ENCODE data around the gene AP4S1.
A peak's percentile ranks its signal among the peaks of the same experiment; 100 is the strongest.
"Not testable (repeated sequence)": the region's sequence is repeated elsewhere in the genome, so short reads cannot be mapped to it uniquely, and the experiment has no call there.

Gene AP4S1

DNA sequence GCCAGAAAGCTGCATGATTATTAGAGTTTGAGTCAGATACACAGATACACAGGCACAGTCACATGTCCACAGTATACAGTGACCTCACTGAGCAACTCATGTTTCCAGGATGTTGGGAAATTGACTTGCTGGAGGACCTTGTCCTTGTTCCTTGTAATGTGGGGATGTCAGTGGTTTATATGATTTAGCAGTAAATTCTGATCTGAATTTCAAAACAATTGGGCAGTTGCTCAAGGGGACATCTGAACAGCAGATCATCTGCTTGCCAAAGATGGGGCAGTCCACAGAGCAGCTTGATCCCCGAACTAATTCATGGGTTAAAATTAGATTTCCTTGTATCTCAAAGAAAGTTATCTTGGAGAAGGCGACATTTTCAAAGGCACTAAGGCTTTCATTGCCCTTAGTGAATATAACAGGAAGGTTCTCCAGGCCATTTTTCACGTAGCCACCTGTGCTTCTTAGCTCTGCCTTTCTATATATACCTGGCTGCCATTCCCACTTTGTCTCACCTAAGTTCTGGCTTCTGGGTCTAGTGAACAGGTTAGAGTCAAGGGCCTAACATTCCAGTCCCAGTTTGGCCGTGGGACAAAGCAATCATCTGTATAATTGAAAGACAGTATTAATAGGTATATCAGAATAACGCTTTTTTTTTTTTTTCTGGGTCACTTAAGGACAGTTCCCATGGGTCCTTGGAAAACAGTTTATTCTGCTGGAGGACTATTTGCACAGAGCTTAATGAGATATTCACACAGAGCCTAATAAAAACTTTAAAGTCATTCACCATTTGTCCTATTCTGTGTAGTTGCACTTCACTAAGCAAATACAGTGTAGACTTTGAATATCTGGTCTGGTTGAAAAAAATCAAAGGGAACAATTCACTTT is 65.7 kb downstream of the AP4S1 start:
- DNase-seq = peak; percentile 30

DNA sequence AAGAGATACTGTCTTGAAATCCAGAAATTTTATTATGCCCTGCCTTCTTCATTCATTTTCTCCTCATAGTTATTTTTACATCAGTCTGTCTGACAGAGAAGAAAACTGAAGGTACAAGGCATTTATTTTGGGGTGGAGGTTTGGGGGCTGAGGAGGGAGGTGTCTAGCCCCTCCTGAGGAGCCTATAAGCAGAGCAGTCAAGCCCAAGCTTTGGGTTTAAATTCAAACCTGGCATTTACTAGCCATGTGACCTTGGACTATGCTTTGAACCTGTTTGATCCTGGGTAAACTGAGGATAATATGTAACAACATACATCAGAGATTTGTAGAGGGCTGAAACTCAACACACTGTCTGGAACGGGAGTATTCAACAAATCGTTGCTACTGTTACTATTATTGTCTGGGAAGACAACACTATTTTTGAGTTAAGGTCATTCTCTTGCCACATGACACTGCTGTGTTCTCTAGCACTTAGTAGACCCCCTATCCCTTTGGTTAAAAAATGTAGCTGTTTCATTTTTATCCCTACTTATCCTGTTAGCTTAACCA is 66.8 kb downstream of the AP4S1 start:
- DNase-seq = no peak

- DNase-seq = not testable (repeated sequence)
These were observed 68.7 kb downstream of the AP4S1 start for GRCh38 chr14:31093884-31094839.

- not testable (repeated sequence) for DNase-seq
These were observed 70.4 kb downstream of the AP4S1 start for GRCh38 chr14:31095817-31096216.

GRCh38 chr14:31096255-31096654 is 70.8 kb downstream of the AP4S1 start:
- DNase-seq = no peak

DNA sequence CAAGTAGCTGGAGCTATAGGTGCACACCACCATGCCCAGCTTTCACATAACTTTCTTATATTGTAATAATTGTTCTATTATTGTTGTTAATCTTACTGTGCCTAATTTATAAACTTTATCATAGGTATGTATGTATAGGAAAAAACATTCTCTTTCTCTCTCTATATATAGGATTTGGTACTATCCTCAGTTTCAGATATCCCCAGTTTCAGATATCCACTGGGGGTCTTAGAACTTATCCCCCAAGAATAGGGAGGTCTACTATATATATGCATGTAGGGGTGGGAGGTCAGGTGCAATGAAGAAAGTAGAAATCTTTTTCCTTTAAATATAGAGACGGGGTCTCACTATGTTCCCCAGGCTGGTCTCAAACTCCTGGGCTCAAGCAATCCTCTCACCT is 71.6 kb downstream of the AP4S1 start:
- DNase-seq = no peak

DNA sequence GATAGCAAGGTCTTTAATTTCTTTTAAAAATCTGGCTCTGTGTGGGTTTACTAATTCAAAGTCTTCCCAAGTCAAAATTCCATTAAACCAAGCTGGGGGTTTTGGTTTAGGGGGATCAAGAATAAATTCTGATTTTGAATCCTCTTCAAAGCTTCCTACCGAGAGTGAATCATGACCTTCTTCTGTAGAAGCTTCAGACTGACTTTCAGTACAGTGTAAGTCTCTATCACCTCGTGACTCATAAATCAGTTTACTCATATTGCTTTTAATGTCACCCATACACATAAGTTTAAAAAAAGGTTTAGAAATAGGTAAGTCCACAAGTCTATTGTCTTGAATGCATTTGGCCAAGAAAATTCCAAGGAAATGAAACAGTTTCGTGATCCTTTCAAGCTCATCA is 81.3 kb downstream of the AP4S1 start:
- no peak for DNase-seq

DNA sequence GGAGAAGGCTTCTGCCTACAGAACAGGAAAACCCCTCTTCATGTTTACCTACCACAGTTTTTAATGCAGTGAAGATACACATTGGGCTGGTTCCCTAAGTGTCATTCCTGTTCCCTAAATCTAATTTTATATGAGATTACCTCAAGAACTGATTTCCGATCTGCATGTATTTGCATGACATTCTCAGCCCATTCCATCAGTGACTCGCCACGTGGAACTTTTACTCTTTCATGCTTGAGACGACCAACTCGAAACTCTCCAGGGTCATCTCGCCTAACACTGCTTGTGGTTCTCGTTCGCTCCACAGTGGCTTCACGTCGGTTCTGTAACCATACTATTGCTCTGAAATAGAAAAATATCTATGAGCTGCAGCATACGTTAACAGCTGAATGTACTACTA is 83.8 kb downstream of the AP4S1 start:
- DNase-seq = no peak

GRCh38 chr14:31110872-31111271 is 85.4 kb downstream of the AP4S1 start:
- DNase-seq = no peak

- DNase-seq = no peak
These were observed 88.3 kb downstream of the AP4S1 start for GRCh38 chr14:31113794-31114193.

DNA sequence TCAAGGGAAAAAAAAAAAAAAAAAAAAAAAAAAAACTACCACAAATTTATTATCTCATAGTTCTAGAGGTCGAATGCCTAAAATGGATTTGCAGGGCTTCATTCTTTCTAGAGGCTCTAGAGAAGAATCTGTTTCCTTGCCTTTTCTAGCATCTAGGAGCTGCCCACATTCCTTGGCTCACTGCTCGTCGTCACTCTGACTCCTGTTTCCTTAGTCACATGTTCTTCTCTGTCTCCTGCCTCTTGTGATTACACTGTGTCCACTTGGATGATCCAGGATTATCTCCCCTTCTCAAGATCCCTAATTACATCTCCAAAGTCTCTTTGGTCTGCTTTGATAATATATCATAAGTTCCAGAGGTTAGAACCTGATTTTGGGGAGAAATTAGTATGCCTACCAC is 93.4 kb downstream of the AP4S1 start:
- no peak for DNase-seq

GRCh38 chr14:31122098-31122611 is 96.7 kb downstream of the AP4S1 start:
- DNase-seq = no peak

DNA sequence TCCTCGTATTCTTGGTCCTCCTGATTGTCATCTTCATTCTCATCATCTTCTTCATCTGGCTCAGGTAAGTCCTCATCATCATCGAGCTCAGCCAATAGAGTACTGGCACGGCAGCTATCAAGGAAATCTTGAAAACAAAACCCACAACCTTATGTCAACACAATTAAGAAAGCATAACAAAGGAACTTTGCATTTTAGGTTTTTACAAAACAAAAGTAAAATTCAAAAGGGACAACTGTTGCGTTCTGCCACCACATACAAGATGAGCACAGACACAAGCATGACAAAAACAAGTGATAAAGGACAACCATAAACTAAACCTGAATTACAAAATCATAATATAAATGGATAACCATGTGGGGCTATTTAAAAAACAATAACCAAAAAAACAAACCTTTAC is 97.5 kb downstream of the AP4S1 start:
- DNase-seq = no peak

DNA sequence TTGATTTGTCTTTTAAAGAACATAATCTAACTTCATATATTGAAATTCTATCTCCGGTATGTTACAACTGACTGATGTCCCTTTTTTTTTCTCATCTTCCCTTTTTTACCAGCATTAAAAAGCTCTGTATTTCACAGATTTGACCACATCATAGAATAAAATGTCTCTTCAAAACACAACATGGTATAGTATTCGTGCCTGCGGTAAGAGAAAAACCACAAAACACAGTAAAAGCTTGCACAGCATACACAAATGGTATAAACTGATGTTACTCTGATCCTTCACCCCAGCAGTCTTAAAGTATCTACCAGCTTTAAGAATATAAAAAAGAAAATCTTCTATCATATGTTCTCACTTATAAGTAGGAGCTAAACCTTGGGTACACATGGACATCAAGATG is 98.7 kb downstream of the AP4S1 start:
- no peak for DNase-seq

DNA sequence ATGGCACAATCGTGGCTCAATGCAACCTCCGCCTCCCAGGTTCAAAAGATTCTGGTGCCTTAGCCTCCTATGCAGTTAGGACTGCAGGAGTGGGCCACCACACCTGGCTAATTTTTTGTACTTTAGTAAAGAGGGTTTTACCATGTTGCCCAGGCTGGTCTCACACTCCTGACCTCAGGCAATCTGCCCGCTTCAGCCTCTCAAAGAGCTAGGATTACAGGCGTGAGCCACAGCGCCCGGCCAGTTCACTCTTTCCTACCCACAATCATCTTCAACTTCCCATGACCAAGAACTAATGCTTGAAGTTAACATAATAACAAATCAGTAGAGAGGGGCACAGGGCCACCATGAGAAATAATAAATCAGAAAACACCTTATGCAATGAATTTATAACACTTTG is 99.8 kb downstream of the AP4S1 start:
- DNase-seq = no peak

DNA sequence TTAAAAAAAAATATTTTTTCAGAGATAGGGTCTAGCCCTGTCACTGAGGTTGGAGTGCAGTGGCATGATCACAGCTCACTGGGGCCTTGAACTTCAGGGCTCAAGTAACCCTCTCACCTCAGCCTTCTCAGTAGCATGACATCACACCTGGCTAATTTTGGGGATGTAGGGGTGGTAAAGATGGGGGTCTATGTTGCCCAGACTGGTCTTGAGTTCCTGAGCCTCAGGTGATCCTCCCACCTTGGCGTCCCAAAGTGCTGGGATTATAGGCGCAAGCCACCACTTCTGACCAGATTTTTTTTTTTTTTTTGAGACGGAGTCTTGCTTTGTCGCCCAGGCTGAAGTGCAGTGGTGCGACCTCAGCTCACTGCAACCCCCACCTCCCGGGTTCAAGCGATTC is 101.2 kb downstream of the AP4S1 start:
- DNase-seq = no peak

GRCh38 chr14:31127690-31128089 is 102.2 kb downstream of the AP4S1 start:
- DNase-seq = no peak

GRCh38 chr14:31128601-31129526 is 103.4 kb downstream of the AP4S1 start:
- DNase-seq = no peak

DNA sequence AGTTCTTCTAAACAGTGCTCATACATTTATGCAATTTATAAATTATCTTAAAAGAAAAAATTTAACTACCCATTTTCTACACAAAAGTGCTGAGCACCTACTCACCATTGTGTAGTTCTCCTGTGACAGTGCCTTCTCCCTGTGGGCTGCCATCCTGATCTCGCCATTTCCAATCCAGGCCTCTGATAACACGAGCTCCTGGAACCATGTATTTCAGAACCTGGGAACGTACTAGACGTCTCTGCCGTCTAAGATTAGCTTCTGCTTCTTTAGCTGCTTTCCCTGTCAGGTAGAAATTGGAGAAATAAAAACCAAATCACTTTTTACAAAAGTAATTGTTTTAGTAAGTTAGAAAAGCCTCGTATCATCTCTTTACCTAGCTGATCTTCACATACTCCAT is 107.7 kb downstream of the AP4S1 start:
- no peak for DNase-seq

GRCh38 chr14:31137214-31137889 is 111.9 kb downstream of the AP4S1 start:
- no peak for DNase-seq

DNA sequence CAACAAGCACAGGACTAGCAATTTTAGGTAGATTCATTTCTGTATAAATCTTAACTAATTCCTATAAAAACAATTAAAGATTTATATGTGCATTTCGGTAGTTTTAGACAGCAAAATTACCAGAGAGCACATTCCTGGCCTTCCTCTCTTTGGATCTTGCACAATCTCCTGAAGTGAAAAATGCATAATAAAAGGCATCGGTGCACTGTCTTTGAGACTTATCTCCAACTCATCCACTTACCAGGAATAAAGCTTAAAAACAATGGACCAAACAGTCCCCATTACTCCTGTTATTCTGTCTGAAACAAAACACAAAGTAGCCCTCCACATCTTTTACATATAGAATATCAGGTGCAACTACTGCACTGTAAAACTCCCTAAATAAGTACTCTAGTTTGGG is 112.9 kb downstream of the AP4S1 start:
- DNase-seq = no peak
